Kidney (tissue), 14 donors: ENCODE measurements around the gene TMEM87B. TPM values are rescaled to one million over a fixed set of nuclear protein-coding genes. Genes with fewer than 3 reads are reported as not detected.

Source experiments
- DNase-seq, 5 donors: peaks; one replicate each; pipeline ENCODE4 v3.0.0-alpha.2; 2013 to 2020
- FAIRE-seq: peaks from 2 replicates; lab custom pipeline; 2012; peaks lifted over from hg19 to GRCh38; lab: Jason Lieb, UNC
- H3K27ac ChIP-seq, 2 donors: one replicate each; pipeline ENCODE4 v1.7.0; 2013; ENCODE audit warnings: low read depth in 2 of 2, low read length in 2 of 2, inconsistent platforms in 1 of 2
- H3K27me3 ChIP-seq: one replicate; pipeline ENCODE4 v1.7.1; 2013; ENCODE audit warnings: low read length, inconsistent platforms; ENCODE audit not compliant: control insufficient read depth, insufficient read depth
- H3K36me3 ChIP-seq, 3 donors: one replicate each; pipeline versions ENCODE4 v1.7.0 to v1.7.1; 2013; ENCODE audit warnings: low read length in 3 of 3, control low read depth in 1 of 3, inconsistent platforms in 1 of 3; ENCODE audit not compliant: insufficient read depth in 3 of 3, control insufficient read depth in 2 of 3
- H3K4me1 ChIP-seq, 3 donors: one replicate each; pipeline versions ENCODE4 v1.7.0 to v1.7.1; 2013; ENCODE audit warnings: low read length in 3 of 3, inconsistent platforms in 1 of 3, low read depth in 1 of 3; ENCODE audit not compliant: control insufficient read depth in 2 of 3, insufficient read depth in 2 of 3
- H3K4me3 ChIP-seq, 3 donors: one replicate each; pipeline versions ENCODE4 v1.7.0 to v1.8.1; 2013; ENCODE audit warnings: low read length in 3 of 3, control low read depth in 1 of 3, inconsistent platforms in 1 of 3
- H3K9ac ChIP-seq, 3 donors: one replicate each; pipeline versions ENCODE4 v1.7.0 to v1.7.1; 2013; ENCODE audit warnings: low read length in 3 of 3, control low read depth in 1 of 3, inconsistent platforms in 1 of 3
- H3K9me3 ChIP-seq, 3 donors: one replicate each; pipeline versions ENCODE4 v1.7.0 to v1.7.1; 2013; ENCODE audit warnings: low read length in 3 of 3, control low read depth in 1 of 3, inconsistent platforms in 1 of 3; ENCODE audit not compliant: control insufficient read depth in 2 of 3, insufficient read depth in 1 of 3
- CTCF ChIP-seq: IDR thresholded peaks from 3 replicates; pipeline ENCODE4 v1.5.1; 2012; ENCODE audit warnings: mild to moderate bottlenecking, moderate library complexity, borderline replicate concordance; ENCODE audit not compliant: insufficient read depth; ENCODE audit errors: extremely low read depth
- intact Hi-C: fragments of 100-400 bp; cut with DNase I; formaldehyde crosslinking; loops from one replicate; pipeline ENCODE4 v1.11.1; 2022
- polyA plus RNA-seq: library from polyadenylated mRNA; stranded (reverse); fragments of 350-450 nt; fragmentation: Illumina TruSeq; extraction: RNeasy Lipid Tissue Mini Kit (QIAGEN cat#74804); gene quantifications from one replicate; pipeline ENCODE4 v1.2.3, GENCODE V29; 2014; ENCODE audit warnings: low read depth, low replicate concordance; ENCODE audit not compliant: insufficient read depth
- total RNA-seq: library from RNA; stranded (reverse); fragmentation: NEBNext Ultra II Directional; extraction: Animal tissue kit (Norgen Biotek cat#: 25700); gene quantifications from one replicate; pipeline ENCODE4 v1.2.1, GENCODE V29; 2021
- donor health status: control.
- donor health status: control.
- donor health status: control.
- donor health status: control.
- donor health status: control.
- donor health status: DM: yes; HTN: yes; CAD: no.
- donor health status: Normal renal cell carcinoma (clear cell type).

The TMEM87B gene
- total and polyA plus RNA-seq, 2 donors from 2014 or later = 6.5 to 21.9 TPM

- peaks cover 0 to 2% (median 0%) of the 10 kb centered on the region in 3 donors for H3K9me3 ChIP-seq
- intact Hi-C loops = no loop called here
- no peaks in the 10 kb centered on the region for H3K4me1 ChIP-seq
- no peaks in the 10 kb centered on the region for H3K27me3 ChIP-seq
- H3K4me3 ChIP-seq = no peak overlapping the region
- peaks cover 2 to 10% (median 8%) of the 10 kb centered on the region in 3 donors for H3K36me3 ChIP-seq
- DNase-seq (no peak), FAIRE-seq (no peak)
- no peak for TF ChIP-seq CTCF
- no peak overlapping the region for H3K9ac ChIP-seq
- no peak overlapping the region for H3K27ac ChIP-seq
Measured at GRCh38 chr2:112074506-112074905, 19.4 kb downstream of the TMEM87B start.

- no peak for TF ChIP-seq CTCF
- FAIRE-seq = no peak
- intact Hi-C loops = no loop called here
- no peak for DNase-seq
- H3K27ac ChIP-seq = no peak overlapping the region
- no peak overlapping the region for H3K4me3 ChIP-seq
- H3K27me3 ChIP-seq = no peaks in the 10 kb centered on the region
- H3K9ac ChIP-seq = no peak overlapping the region
- H3K9me3 ChIP-seq = peaks cover 0 to 2% (median 0%) of the 10 kb centered on the region in 3 donors
- peaks cover 0 to 8% (median 8%) of the 10 kb centered on the region in 3 donors for H3K36me3 ChIP-seq
- H3K4me1 ChIP-seq = no peaks in the 10 kb centered on the region
Measured at GRCh38 chr2:112075490-112076260, 20.6 kb downstream of the TMEM87B start.

GRCh38 chr2:112077814-112078213, 22.7 kb downstream of the TMEM87B start:
- no peak for TF ChIP-seq CTCF
- H3K9ac ChIP-seq = no peak overlapping the region
- H3K27me3 ChIP-seq = no peaks in the 10 kb centered on the region
- no peaks in the 10 kb centered on the region for H3K4me1 ChIP-seq
- no peak overlapping the region for H3K4me3 ChIP-seq
- no peak for DNase-seq
- no peak overlapping the region for H3K27ac ChIP-seq
- H3K9me3 ChIP-seq = peaks cover 0 to 2% (median 0%) of the 10 kb centered on the region in 3 donors
- intact Hi-C loops = no loop called here
- H3K36me3 ChIP-seq = peaks cover 0 to 16% (median 14%) of the 10 kb centered on the region in 3 donors
- FAIRE-seq = no peak
